Measurements from ENCODE around the gene ROBO2.

GRCh38 chr3:77186319-77186718 is 146.4 kb downstream of the ROBO2 start:
- TF ChIP-seq CTCF (IDR thresholded peaks at IDR 0.05) (no peak), ZFX (IDR thresholded peaks at IDR 0.05; ENCODE audit: borderline replicate concordance) (no peak)

Data from 22Rv1 (cell line).